Endothelial cell of umbilical vein (primary cell): Measurements from ENCODE around the gene CCDC70. TPM values are rescaled to one million over a fixed set of nuclear protein-coding genes. Genes with fewer than 3 reads are reported as not detected.

Source experiments
- BruUV-seq: library from RNA; stranded (reverse); fragments of 400-500 nt; replicated peaks from 2 replicates; lab custom pipeline; 2021; lab: Mats Ljungman, UMichigan
- CTCF ChIA-PET: fragments of 300-600, 350-600 bp; sonication (Branson Sonifier 250); formaldehyde crosslinking; loops from one replicate; lab custom pipeline; 2021; ENCODE audit warnings: antibody characterized with exemption, inconsistent platforms; lab: Charles Lee
- POLR2A ChIA-PET: fragments of 300-600, 350-600 bp; sonication (Branson Sonifier 250); formaldehyde crosslinking; loops from one replicate; lab custom pipeline; 2021; ENCODE audit warnings: antibody characterized with exemption, inconsistent platforms; lab: Charles Lee
- DNase-seq: peaks from one replicate; pipeline ENCODE4 v3.0.0-alpha.2; 2011; ENCODE audit warnings: low read depth, low spot score
- FAIRE-seq: peaks from 2 replicates; lab custom pipeline; 2011; peaks lifted over from hg19 to GRCh38; lab: Jason Lieb, UNC
- H2AFZ ChIP-seq: 2 replicates; pipeline ENCODE4 v1.6.0; 2012; ENCODE audit warnings: low read depth, low read length, control low read depth, inconsistent platforms
- H3K27ac ChIP-seq: 2 replicates; pipeline ENCODE4 v1.5.1; 2011; ENCODE audit warnings: low read depth, mild to moderate bottlenecking, control low read depth, low read length, moderate library complexity; ENCODE audit not compliant: insufficient read depth
- H3K27me3 ChIP-seq, 2 experiments: 2 replicates each; pipeline versions ENCODE4 v1.6.0 to v1.6.1; 2011; ENCODE audit warnings: low read length in 2 of 2, mixed read lengths in 1 of 2; ENCODE audit not compliant: control insufficient read depth in 2 of 2, insufficient read depth in 2 of 2
- H3K36me3 ChIP-seq, 2 experiments: 2 replicates in 1 of 2; 3 replicates in 1 of 2; pipeline ENCODE4 v1.5.1; 2011; ENCODE audit warnings: low read length in 2 of 2, mild to moderate bottlenecking in 1 of 2, moderate library complexity in 1 of 2; ENCODE audit not compliant: control insufficient read depth in 2 of 2, insufficient read depth in 2 of 2; ENCODE audit errors: extremely low read depth in 1 of 2
- H3K4me1 ChIP-seq: 3 replicates; pipeline ENCODE4 v1.5.1; 2011; ENCODE audit warnings: mild to moderate bottlenecking, low read length; ENCODE audit not compliant: control insufficient read depth, insufficient read depth; ENCODE audit errors: extremely low read depth
- H3K4me2 ChIP-seq: 2 replicates; pipeline ENCODE4 v1.6.1; 2011; ENCODE audit warnings: low read length, control low read depth, mixed read lengths; ENCODE audit not compliant: insufficient read depth
- H3K4me3 ChIP-seq, 3 experiments: fragments of 200-600 bp in 1 of 3; sonication (generic), shearing (Covaris generic) in 1 of 3; replicated peaks in 1 of 3; 2 replicates each; pipeline ENCODE4 v1.5.1; 2011 to 2016; ENCODE audit warnings: control low read depth in 3 of 3, low read length in 3 of 3, mild to moderate bottlenecking in 2 of 3, inconsistent platforms in 1 of 3, low read depth in 1 of 3, moderate library complexity in 1 of 3; ENCODE audit not compliant: insufficient read depth in 1 of 3
- H3K79me2 ChIP-seq: 2 replicates; pipeline ENCODE4 v1.6.0; 2012; ENCODE audit warnings: low read length, inconsistent platforms; ENCODE audit not compliant: control insufficient read depth, insufficient read depth
- H3K9ac ChIP-seq: replicated peaks from 2 replicates; pipeline ENCODE3; 2011; ENCODE audit warnings: low read length, control low read depth; ENCODE audit not compliant: insufficient read depth; ENCODE audit errors: extremely low read depth
- H3K9me1 ChIP-seq: replicated peaks from 3 replicates; pipeline ENCODE4 v1.6.0; 2011; ENCODE audit warnings: mild to moderate bottlenecking, low read length; ENCODE audit not compliant: control insufficient read depth, insufficient read depth; ENCODE audit errors: extremely low read depth
- H3K9me3 ChIP-seq: replicated peaks from 2 replicates; pipeline ENCODE4 v1.5.1; 2012; ENCODE audit warnings: low read length, inconsistent platforms; ENCODE audit not compliant: control insufficient read depth, insufficient read depth
- H4K20me1 ChIP-seq: replicated peaks from 2 replicates; pipeline ENCODE3; 2011; ENCODE audit warnings: mild to moderate bottlenecking, low read length; ENCODE audit not compliant: control insufficient read depth, insufficient read depth; ENCODE audit errors: extremely low read depth
- EZH2 ChIP-seq: IDR thresholded peaks from 2 replicates; pipeline ENCODE4 v1.6.1; 2012; ENCODE audit warnings: borderline replicate concordance, low read depth, mild to moderate bottlenecking, moderate library complexity, low read length, inconsistent platforms; ENCODE audit not compliant: severe bottlenecking
- FOS ChIP-seq: IDR thresholded peaks from 2 replicates; pipeline ENCODE4 v1.6.1; 2011; ENCODE audit warnings: mild to moderate bottlenecking, low read length, moderate library complexity, borderline replicate concordance; ENCODE audit not compliant: insufficient read depth
- GATA2 ChIP-seq: IDR thresholded peaks from 2 replicates; pipeline ENCODE4 v1.7.0; 2011; ENCODE audit warnings: low read depth, mild to moderate bottlenecking, moderate library complexity, mixed read lengths, low read length; ENCODE audit not compliant: insufficient read length, insufficient read depth
- JUN ChIP-seq: IDR thresholded peaks from 2 replicates; pipeline ENCODE4 v1.6.1; 2011; ENCODE audit warnings: borderline replicate concordance, low read depth; ENCODE audit not compliant: insufficient read length, insufficient read depth
- MYC ChIP-seq: IDR thresholded peaks from one replicate; pipeline ENCODE4 v1.6.1; 2011; ENCODE audit warnings: mild to moderate bottlenecking, low read depth, low read length
- POLR2A ChIP-seq: IDR thresholded peaks from 2 replicates; pipeline ENCODE4 v1.6.1; 2012; ENCODE audit warnings: low read depth, mild to moderate bottlenecking, control low read depth, low read length
- POLR2AphosphoS5 ChIP-seq: IDR thresholded peaks from 2 replicates; pipeline ENCODE4 v1.6.1; 2012; ENCODE audit warnings: low read depth, mild to moderate bottlenecking, control low read depth, low read length, moderate library complexity; ENCODE audit not compliant: insufficient read depth
- dilution Hi-C: fragments of 300-500 bp; cut with MboI; formaldehyde crosslinking; loops from one replicate; pipeline ENCODE4 v1.15.0; 2019; ENCODE audit warnings: low sequenced_read_pairs; ENCODE audit not compliant: extremely low pct_ligation_motif_present
- intact Hi-C: fragments of 100-400 bp; cut with micrococcal nuclease; formaldehyde crosslinking; loops from one replicate; pipeline ENCODE4 v1.10.0; 2022
- polyA plus RNA-seq, 4 experiments: library from polyadenylated mRNA; depleted of rRNA in 3 of 4; stranded (reverse) in 3 of 4; unstranded in 1 of 4; fragments of >200 nt; gene quantifications; 2 replicates each; pipeline versions ENCODE4 v1.2.1 to v1.2.3, GENCODE V29; 2011 to 2012; ENCODE audit warnings: missing spikeins in 1 of 4
- total RNA-seq: library from RNA; stranded (reverse); gene quantifications from 2 replicates; pipeline ENCODE4 v1.2.3, GENCODE V29; 2021
- TF ChIP-seq, protein P1 (sequence below), 2 donors: IDR thresholded peaks; 1 replicate in 1 of 2; 2 replicates in 1 of 2; pipeline ENCODE4 v1.5.1; 2011; ENCODE audit warnings: low read length in 2 of 2, mild to moderate bottlenecking in 2 of 2, moderate library complexity in 2 of 2, control low read depth in 1 of 2, inconsistent platforms in 1 of 2, low read depth in 1 of 2; ENCODE audit not compliant: insufficient read depth in 1 of 2; ENCODE audit errors: extremely low read depth in 1 of 2
- TF ChIP-seq, protein P2 (sequence below): IDR thresholded peaks from 2 replicates; pipeline ENCODE4 v1.6.1; 2011; ENCODE audit not compliant: insufficient read depth, insufficient read length

The CCDC70 gene
- total and polyA plus RNA-seq, 2 donors (not counting 3 experiments of a cell fraction or from before 2014, with no cell fraction given), result not detected

DNA sequence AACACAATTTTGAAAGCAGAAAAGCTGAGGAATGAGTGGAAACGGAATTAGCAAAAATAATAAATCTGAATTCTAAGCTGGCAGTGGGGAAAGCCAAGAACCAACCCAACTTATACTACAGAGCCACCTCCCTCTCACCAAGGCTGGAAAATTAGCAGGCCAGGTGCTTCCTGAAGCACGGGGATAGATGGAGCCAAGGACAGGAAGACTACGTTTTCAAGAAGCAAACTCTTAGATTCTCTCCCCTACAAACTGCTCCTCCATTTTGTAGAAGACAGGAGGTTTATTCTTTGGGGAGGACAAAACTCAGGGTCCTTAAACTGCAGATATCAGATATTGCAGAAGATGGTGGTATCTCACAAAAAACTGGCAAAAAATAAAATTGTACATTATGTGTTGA, 8.8 kb downstream of the CCDC70 start:
- ChIA-PET POLR2A (no interaction called here), CTCF (interaction anchor here (1.0 kb wide), 1 partner anchor 20 kb away, joined by 3 read pairs; no protein-coding TSS in a partner anchor)
- Histone ChIP-seq H3K4me2 (no peak overlapping the region), H3K27ac (no peak overlapping the region), H3K9me3 (no peaks in the 10 kb centered on the region), H3K27me3 (peaks cover 6 to 16% of the 10 kb centered on the region in 2 experiments), H3K4me1 (no peaks in the 10 kb centered on the region), H3K9ac (no peak overlapping the region), H3K9me1 (no peaks in the 10 kb centered on the region), H3K4me3 (no peak overlapping the region), H3K36me3 (no peaks in the 10 kb centered on the region), H4K20me1 (no peaks in the 10 kb centered on the region), H3K79me2 (no peaks in the 10 kb centered on the region), H2AFZ (no peak overlapping the region)
- DNase-seq (no peak), FAIRE-seq (no peak)
- dilution Hi-C loops, result no loop called here
- intact Hi-C loops, result no loop called here
- TF ChIP-seq GATA2 (no peak), POLR2AphosphoS5 (no peak), POLR2A (no peak), FOS (no peak), EZH2 (no peak), MYC (no peak), JUN (no peak)
- TF ChIP-seq, protein P1, sequence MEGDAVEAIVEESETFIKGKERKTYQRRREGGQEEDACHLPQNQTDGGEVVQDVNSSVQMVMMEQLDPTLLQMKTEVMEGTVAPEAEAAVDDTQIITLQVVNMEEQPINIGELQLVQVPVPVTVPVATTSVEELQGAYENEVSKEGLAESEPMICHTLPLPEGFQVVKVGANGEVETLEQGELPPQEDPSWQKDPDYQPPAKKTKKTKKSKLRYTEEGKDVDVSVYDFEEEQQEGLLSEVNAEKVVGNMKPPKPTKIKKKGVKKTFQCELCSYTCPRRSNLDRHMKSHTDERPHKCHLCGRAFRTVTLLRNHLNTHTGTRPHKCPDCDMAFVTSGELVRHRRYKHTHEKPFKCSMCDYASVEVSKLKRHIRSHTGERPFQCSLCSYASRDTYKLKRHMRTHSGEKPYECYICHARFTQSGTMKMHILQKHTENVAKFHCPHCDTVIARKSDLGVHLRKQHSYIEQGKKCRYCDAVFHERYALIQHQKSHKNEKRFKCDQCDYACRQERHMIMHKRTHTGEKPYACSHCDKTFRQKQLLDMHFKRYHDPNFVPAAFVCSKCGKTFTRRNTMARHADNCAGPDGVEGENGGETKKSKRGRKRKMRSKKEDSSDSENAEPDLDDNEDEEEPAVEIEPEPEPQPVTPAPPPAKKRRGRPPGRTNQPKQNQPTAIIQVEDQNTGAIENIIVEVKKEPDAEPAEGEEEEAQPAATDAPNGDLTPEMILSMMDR (IDR thresholded peaks at IDR 0.05; ENCODE audit: extremely low read depth in 1 of 2, insufficient read depth in 1 of 2, low read depth in 1 of 2, low read length in 2 of 2), result no peak
- TF ChIP-seq, protein P2, sequence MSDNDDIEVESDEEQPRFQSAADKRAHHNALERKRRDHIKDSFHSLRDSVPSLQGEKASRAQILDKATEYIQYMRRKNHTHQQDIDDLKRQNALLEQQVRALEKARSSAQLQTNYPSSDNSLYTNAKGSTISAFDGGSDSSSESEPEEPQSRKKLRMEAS, result no peak
- no TSS peak for BruUV-seq
